Right lobe of liver (tissue), 4 donors: ENCODE results near the gene CSRNP2.

ENCODE experiments used
- CTCF ChIP-seq, 4 donors: fragments of 200-600 bp in 3 of 4; fragments of 450-650 bp in 1 of 4; IDR thresholded peaks; one replicate each; pipeline versions ENCODE4 v1.5.1 to v1.8.0; 2016 to 2022; ENCODE audit warnings: antibody characterized with exemption in 4 of 4, mild to moderate bottlenecking in 2 of 4
- POLR2A ChIP-seq: fragments of 450-650 bp; IDR thresholded peaks from one replicate; pipeline ENCODE4 v1.6.1; 2017; ENCODE audit warnings: antibody characterized with exemption, mild to moderate bottlenecking
- donor health status: DM: no; HTN: no; CAD: no.
- donor health status: DM: no; HTN: no; CAD: no.
- donor health status: DM: no; HTN: yes; CAD: no.

- TF ChIP-seq CTCF (IDR thresholded peaks at IDR 0.05) (no peak), POLR2A (no peak)
Observed at GRCh38 chr12:51018956-51019355, 64.4 kb downstream of the CSRNP2 start.
